HUDEP-2 (cell line): ENCODE data around the gene COBL.
"Not testable (repeated sequence)": the region's sequence is repeated elsewhere in the genome, so short reads cannot be mapped to it uniquely, and the experiment has no call there.

Experiments used
- DNase-seq, 76 experiments: peaks; one replicate each; lab custom pipeline; 2025; ENCODE audit not compliant: unreplicated experiment in 76 of 76; lab: John Stamatoyannopoulos, UW

The COBL gene

GRCh38 chr7:51213618-51214017, 103.0 kb downstream of the COBL start:
- no peak for DNase-seq

- DNase-seq = no peak
These were observed 105.8 kb downstream of the COBL start for GRCh38 chr7:51210766-51211165.

GRCh38 chr7:51209426-51209825, 107.2 kb downstream of the COBL start:
- no peak for DNase-seq

GRCh38 chr7:51208125-51208524, 108.5 kb downstream of the COBL start:
- DNase-seq = not testable (repeated sequence)

GRCh38 chr7:51198654-51199053, 118.0 kb downstream of the COBL start:
- no peak for DNase-seq

GRCh38 chr7:51190969-51191368, 125.6 kb downstream of the COBL start:
- DNase-seq = no peak

GRCh38 chr7:51189777-51190176, 126.8 kb downstream of the COBL start:
- DNase-seq = no peak

- no peak for DNase-seq
These were observed 127.6 kb downstream of the COBL start for GRCh38 chr7:51188987-51189386.

- DNase-seq = peak in 6 of 76 experiments; percentile 0 to 17 (median 8)
These were observed 128.7 kb downstream of the COBL start for GRCh38 chr7:51187941-51188340.

- DNase-seq = no peak
These were observed 130.1 kb downstream of the COBL start for GRCh38 chr7:51186531-51186930.

- no peak for DNase-seq
These were observed 133.9 kb downstream of the COBL start for GRCh38 chr7:51182636-51183166.

GRCh38 chr7:51180092-51180491, 136.5 kb downstream of the COBL start:
- DNase-seq = no peak

- no peak for DNase-seq
These were observed 140.6 kb downstream of the COBL start for GRCh38 chr7:51175992-51176388.

- DNase-seq = no peak
These were observed 141.2 kb downstream of the COBL start for GRCh38 chr7:51175316-51175991.

GRCh38 chr7:51165337-51165736, 151.3 kb downstream of the COBL start:
- no peak for DNase-seq

- DNase-seq = peak in 55 of 76 experiments; percentile 4 to 76 (median 42)
These were observed 153.8 kb downstream of the COBL start for GRCh38 chr7:51162724-51163329.

GRCh38 chr7:51161937-51162336, 154.7 kb downstream of the COBL start:
- DNase-seq = peak in 1 of 76 experiments; percentile 2

- peak in 30 of 76 experiments; percentile 2 to 52 (median 14) for DNase-seq
These were observed 155.5 kb downstream of the COBL start for GRCh38 chr7:51160990-51161615.

- DNase-seq = no peak
These were observed 156.2 kb downstream of the COBL start for GRCh38 chr7:51160411-51160810.

GRCh38 chr7:51158742-51159445, 157.7 kb downstream of the COBL start:
- DNase-seq = no peak

GRCh38 chr7:51158211-51158610, 158.4 kb downstream of the COBL start:
- DNase-seq = no peak
